GM20000 (cell line): Measurements from ENCODE around the gene TAOK1.
A peak's percentile ranks its signal among the peaks of the same experiment; 100 is the strongest.

Experiments used
- DNase-seq: peaks from one replicate; pipeline ENCODE4 v3.0.0; 2012; ENCODE audit warnings: low spot score
- TF ChIP-seq, protein P1 (sequence below): IDR thresholded peaks from 2 replicates; pipeline ENCODE4 v1.5.1; 2012; ENCODE audit warnings: mild to moderate bottlenecking, control low read depth; ENCODE audit errors: extremely low read depth, missing control alignments

Gene TAOK1

DNA sequence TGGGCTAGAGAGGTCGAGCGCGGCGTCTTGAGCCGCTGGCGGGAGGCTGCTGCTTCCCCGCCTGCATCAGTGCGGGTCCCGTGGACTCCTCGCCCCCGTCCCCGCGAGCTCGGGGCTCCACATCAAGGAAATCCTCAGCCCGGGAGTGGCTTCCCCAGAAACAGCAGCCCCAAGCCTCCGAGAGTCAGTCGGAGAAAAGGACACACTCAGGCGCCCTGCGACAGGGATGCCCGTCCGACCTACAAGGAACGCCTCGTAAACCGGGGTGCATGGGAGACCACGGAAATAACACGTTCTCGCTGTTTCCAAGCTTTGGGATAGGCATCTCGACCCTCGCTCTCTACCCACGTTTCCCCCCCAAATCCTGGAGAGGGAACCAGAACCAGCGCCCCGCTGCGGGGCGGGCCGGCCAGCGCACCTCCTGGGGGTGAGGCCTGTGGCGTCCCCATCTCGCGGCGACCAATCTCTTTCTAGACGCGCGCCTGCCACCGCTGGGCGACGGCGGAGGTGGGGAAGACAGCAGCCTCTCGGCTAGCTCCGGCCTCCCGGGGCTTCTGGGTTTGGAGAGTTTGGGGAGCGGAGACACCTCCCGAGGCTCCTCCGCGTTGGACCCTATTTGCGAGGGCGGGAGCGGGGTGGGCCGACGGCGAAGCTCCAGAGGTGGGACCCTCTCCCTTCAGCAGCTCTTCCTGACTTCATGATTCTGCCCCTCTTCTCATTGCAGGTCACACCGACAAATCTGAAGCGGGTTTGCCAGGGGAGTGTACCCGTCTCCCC is 177.6 kb downstream of the TAOK1 start:
- peak; percentile 92 for DNase-seq
- TF ChIP-seq, protein P1, sequence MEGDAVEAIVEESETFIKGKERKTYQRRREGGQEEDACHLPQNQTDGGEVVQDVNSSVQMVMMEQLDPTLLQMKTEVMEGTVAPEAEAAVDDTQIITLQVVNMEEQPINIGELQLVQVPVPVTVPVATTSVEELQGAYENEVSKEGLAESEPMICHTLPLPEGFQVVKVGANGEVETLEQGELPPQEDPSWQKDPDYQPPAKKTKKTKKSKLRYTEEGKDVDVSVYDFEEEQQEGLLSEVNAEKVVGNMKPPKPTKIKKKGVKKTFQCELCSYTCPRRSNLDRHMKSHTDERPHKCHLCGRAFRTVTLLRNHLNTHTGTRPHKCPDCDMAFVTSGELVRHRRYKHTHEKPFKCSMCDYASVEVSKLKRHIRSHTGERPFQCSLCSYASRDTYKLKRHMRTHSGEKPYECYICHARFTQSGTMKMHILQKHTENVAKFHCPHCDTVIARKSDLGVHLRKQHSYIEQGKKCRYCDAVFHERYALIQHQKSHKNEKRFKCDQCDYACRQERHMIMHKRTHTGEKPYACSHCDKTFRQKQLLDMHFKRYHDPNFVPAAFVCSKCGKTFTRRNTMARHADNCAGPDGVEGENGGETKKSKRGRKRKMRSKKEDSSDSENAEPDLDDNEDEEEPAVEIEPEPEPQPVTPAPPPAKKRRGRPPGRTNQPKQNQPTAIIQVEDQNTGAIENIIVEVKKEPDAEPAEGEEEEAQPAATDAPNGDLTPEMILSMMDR = peak; percentile 29

DNA sequence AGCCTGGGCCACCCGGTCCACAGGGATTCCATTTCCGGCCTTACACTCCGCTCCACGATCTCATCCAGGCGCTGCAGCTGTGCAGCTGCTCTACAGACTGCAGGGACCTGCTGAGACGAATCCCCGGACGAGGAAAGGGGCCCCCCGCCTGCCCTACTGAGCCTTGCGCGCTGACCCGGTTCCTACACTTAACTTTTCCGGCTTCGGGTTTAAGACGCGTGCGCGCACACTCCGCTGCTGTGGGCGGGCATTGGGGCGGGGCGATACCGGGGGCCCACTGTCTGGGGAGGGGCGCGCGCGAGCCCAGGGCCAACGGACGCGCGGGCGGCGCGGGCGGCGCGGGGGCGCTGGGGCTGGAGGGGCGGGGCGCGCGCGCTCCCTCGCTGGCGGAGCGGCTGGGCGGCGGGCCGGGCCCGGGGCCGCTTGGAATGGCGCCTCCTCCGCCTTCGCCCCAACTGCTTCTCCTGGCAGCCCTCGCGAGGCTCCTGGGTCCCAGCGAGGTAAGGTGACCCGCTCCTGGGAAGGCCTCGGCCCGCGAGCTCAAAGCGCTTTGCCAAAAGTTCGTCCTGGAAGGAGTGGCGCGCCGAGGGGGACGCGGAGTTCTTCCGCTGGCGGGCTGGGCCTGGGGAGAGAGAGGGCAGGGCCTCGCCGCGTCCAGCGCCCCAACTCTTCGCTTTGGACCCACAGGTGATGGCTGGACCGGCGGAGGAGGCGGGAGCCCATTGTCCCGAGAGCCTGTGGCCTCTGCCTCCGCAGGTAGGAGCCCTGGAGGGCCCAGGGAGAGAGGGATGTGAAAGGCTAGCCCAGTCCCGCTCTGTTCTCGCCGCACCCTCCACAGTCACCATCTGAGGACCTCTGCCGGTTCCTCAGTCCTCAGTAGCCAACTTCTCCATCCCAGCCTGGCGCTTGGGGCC is 178.4 kb downstream of the TAOK1 start, which contains the start of gene TP53I13:
Gene TP53I13 (plus strand): TSS at position 371 of the 914 bp plus-strand sequence. CDS start 58 bp downstream, at position 429.
- DNase-seq = peak; percentile 96
- TF ChIP-seq, protein P1 = no peak

DNA sequence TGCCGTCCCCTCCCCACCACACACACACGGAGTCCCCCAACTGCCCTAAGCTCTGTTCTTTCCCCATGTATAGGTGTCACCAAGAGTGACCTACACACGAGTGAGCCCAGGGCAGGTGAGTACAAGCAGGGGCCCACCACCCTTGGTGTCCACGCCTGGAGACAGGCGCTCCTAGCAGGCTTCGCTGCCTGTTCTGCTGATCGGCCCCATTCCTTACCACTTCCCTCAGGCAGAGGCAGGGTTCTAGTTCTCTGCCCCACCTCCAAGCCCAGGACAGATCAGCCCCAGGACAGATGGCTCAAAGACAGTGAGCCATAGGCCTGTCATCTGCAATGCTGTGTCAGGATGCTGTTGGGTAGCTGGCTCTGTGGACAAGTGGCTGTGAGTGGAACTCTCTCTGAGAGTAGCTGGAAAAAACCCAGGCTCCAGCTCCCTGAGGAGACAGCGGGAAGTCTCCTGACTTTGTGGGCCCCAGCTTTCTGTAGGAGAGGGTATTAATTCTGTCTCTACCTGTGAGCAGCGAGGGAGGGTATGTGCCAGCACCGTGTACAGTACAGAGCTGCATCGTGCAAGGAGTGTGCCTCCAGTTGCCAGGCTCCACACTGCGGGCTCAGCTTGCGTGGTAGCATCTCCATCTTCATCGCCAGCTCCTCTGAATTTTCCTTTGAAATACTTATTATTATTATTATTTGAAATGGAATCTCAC is 179.2 kb downstream of the TAOK1 start:
- TF ChIP-seq, protein P1 = no peak
- no peak for DNase-seq

DNA sequence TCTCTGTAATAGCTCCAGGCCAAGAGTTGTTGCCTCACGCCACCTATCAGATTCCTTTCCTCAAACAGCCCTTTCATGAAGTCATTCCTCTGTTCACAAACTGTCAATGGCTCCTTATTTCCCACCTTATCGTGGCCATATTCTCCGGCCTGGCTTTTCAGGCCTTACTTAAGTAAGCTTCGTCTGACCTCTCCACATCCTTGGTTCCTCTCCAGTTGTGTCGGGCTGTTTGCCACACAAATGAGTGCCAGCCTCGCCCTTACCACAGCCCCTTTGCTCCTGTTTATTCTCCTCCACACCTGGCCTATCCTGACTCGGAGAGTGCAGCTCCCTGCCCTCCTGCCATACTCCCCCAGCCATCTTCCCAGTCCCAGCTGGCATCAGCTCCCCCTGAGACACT is 180.4 kb downstream of the TAOK1 start:
- DNase-seq = peak; percentile 2
- TF ChIP-seq, protein P1 = no peak

DNA sequence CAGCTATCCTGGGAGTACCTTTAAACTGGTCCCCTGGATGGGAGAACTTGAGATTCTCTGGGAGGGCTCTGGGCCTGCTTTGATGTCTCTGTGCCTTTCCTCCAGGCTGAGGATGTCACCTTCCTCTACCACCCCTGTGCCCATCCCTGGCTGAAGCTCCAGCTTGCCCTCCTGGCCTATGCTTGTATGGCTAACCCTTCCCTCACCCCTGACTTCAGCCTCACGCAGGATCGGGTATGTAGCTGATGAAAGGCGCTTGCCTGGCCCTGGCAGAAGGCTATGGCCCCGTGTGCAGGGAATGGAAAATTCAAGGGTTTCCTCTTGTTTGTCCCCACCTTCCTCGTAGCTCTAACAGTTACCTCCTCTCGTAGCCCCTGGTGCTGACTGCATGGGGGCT is 181.3 kb downstream of the TAOK1 start:
- TF ChIP-seq, protein P1 = no peak
- DNase-seq = no peak

DNA sequence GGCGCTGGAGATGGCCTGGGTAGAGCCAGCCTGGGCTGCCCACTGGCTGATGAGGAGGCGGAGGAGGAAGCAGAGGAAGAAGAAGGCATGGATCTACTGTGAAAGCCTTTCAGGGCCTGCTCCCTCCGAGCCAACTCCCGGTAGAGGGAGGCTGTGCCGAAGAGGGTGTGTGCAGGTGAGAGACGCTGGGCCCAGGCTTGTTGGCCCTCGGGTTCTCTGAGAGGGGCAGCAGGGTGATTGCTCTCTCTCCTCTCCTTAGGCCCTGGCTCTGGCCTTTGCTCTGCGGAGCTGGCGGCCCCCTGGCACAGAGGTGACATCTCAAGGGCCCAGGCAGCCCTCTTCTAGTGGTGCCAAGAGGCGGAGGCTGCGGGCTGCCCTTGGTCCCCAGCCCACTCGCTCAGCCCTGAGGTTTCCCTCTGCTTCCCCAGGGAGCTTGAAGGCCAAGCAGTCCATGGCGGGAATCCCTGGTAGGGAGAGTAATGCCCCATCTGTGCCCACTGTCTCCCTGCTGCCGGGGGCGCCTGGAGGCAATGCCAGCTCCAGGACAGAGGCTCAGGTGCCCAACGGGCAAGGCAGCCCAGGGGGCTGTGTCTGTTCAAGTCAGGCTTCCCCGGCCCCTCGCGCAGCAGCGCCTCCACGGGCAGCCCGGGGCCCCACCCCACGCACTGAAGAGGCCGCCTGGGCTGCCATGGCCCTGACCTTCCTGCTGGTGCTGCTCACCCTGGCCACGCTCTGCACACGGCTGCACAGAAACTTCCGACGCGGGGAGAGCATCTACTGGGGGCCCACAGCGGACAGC is 181.9 kb downstream of the TAOK1 start:
- TF ChIP-seq, protein P1 = no peak
- no peak for DNase-seq
